ENCODE data around the gene QRFP.

GRCh38 chr9:130940027-130940549 is 43.5 kb upstream of the QRFP start:
- TF ChIP-seq TAF1 (IDR thresholded peaks at IDR 0.05; ENCODE audit: low read depth) (no peak), CEBPB (IDR thresholded peaks at IDR 0.05) (no peak), EP300 (IDR thresholded peaks at IDR 0.05; ENCODE audit: borderline replicate concordance) (no peak), USF1 (IDR thresholded peaks at IDR 0.05) (no peak), TEAD4 (IDR thresholded peaks at IDR 0.05) (no peak), YY1 (IDR thresholded peaks at IDR 0.05; ENCODE audit: low read depth) (no peak)
